ENCODE results near the gene LRFN2. TPM values are rescaled to one million over a fixed set of nuclear protein-coding genes. Genes with fewer than 3 reads are reported as not detected.

LRFN2 gene
- total RNA-seq, 3 donors from 2014 or later (not counting 1 experiment from before 2014, with no cell fraction given) = 3.0 to 3.6 (median 3.5) TPM

GRCh38 chr6:40568062-40568708 is 19.0 kb downstream of the LRFN2 start:
- H3K27me3 ChIP-seq (ENCODE audit: control insufficient read depth, insufficient read depth, low read length) = no peaks in the 10 kb centered on the region
- no peaks in the 10 kb centered on the region for H3K27me3 Mint-ChIP-seq (ENCODE audit: low read depth in 2 of 2)
- ATAC-seq (no peak), DNase-seq (no peak)
- no peaks in the 10 kb centered on the region for H3K36me3 Mint-ChIP-seq
- peaks cover 18 to 35% of the 10 kb centered on the region in 2 donors for H3K4me1 Mint-ChIP-seq
- H3K36me3 ChIP-seq (ENCODE audit: control insufficient read depth, insufficient read depth, low read length) = no peaks in the 10 kb centered on the region
- H3K4me3 Mint-ChIP-seq = no peak overlapping the region
- H3K27ac Mint-ChIP-seq = no peak overlapping the region
- no peak overlapping the region for H3K27ac ChIP-seq (ENCODE audit: low read length)
- TF ChIP-seq CTCF (IDR thresholded peaks at IDR 0.05) = no peak
- no peak overlapping the region for H3K4me3 ChIP-seq (ENCODE audit: low read length)
- H3K9me3 Mint-ChIP-seq = no peaks in the 10 kb centered on the region
- 41% methylated on average over 6 of the region's 6 CpGs for WGBS (ENCODE audit: insufficient coverage)
- H3K9me3 ChIP-seq (ENCODE audit: control insufficient read depth, insufficient read depth, low read length) = no peaks in the 10 kb centered on the region
- intact Hi-C loops (cut with micrococcal nuclease) = no loop called here
- H3K4me1 ChIP-seq (ENCODE audit: control insufficient read depth, insufficient read depth, low read length) = no peaks in the 10 kb centered on the region

- peaks cover 6 to 29% of the 10 kb centered on the region in 2 donors for H3K4me1 Mint-ChIP-seq
- H3K27me3 Mint-ChIP-seq (ENCODE audit: low read depth in 2 of 2) = peaks cover 0 to 3% of the 10 kb centered on the region in 2 donors
- DNase-seq (no peak), ATAC-seq (no peak)
- Histone ChIP-seq H3K27ac (ENCODE audit: low read length) (no peak overlapping the region), H3K4me1 (ENCODE audit: control insufficient read depth, insufficient read depth, low read length) (no peaks in the 10 kb centered on the region), H3K4me3 (ENCODE audit: low read length) (no peak overlapping the region), H3K27me3 (ENCODE audit: control insufficient read depth, insufficient read depth, low read length) (no peaks in the 10 kb centered on the region), H3K36me3 (ENCODE audit: control insufficient read depth, insufficient read depth, low read length) (no peaks in the 10 kb centered on the region), H3K9me3 (ENCODE audit: control insufficient read depth, insufficient read depth, low read length) (no peaks in the 10 kb centered on the region)
- intact Hi-C loops (cut with micrococcal nuclease) = no loop called here
- no peaks in the 10 kb centered on the region for H3K36me3 Mint-ChIP-seq
- no peak overlapping the region for H3K4me3 Mint-ChIP-seq
- WGBS (ENCODE audit: insufficient coverage) = 91% methylated on average over 5 of the region's 5 CpGs
- no peak for TF ChIP-seq CTCF (IDR thresholded peaks at IDR 0.05)
- H3K9me3 Mint-ChIP-seq = no peaks in the 10 kb centered on the region
- H3K27ac Mint-ChIP-seq = no peak overlapping the region
Observed at GRCh38 chr6:40563111-40563510, 24.1 kb downstream of the LRFN2 start.

- no peaks in the 10 kb centered on the region for H3K4me1 ChIP-seq (ENCODE audit: control insufficient read depth, insufficient read depth, low read length)
- H3K4me3 ChIP-seq (ENCODE audit: low read length) = no peak overlapping the region
- no peak overlapping the region for H3K27ac ChIP-seq (ENCODE audit: low read length)
- ATAC-seq (no peak), DNase-seq (no peak)
- 92% methylated on average over 4 of the region's 4 CpGs for WGBS (ENCODE audit: insufficient coverage)
- intact Hi-C loops (cut with micrococcal nuclease) = no loop called here
- Mint-ChIP-seq H3K9me3 (no peaks in the 10 kb centered on the region), H3K4me3 (no peak overlapping the region), H3K4me1 (peaks cover 0 to 16% of the 10 kb centered on the region in 2 donors), H3K36me3 (no peaks in the 10 kb centered on the region), H3K27me3 (ENCODE audit: low read depth in 2 of 2) (peaks cover 0 to 3% of the 10 kb centered on the region in 2 donors), H3K27ac (no peak overlapping the region)
- H3K36me3 ChIP-seq (ENCODE audit: control insufficient read depth, insufficient read depth, low read length) = no peaks in the 10 kb centered on the region
- no peaks in the 10 kb centered on the region for H3K27me3 ChIP-seq (ENCODE audit: control insufficient read depth, insufficient read depth, low read length)
- H3K9me3 ChIP-seq (ENCODE audit: control insufficient read depth, insufficient read depth, low read length) = no peaks in the 10 kb centered on the region
- TF ChIP-seq CTCF (IDR thresholded peaks at IDR 0.05) = no peak
Observed at GRCh38 chr6:40559056-40559455, 28.1 kb downstream of the LRFN2 start.

GRCh38 chr6:40558102-40558501 is 29.1 kb downstream of the LRFN2 start:
- Mint-ChIP-seq H3K27me3 (ENCODE audit: low read depth in 2 of 2) (peaks cover 0 to 3% of the 10 kb centered on the region in 2 donors), H3K36me3 (no peaks in the 10 kb centered on the region), H3K9me3 (no peaks in the 10 kb centered on the region), H3K27ac (no peak overlapping the region), H3K4me3 (no peak overlapping the region), H3K4me1 (peaks cover 0 to 12% of the 10 kb centered on the region in 2 donors)
- intact Hi-C loops (cut with micrococcal nuclease) = no loop called here
- ATAC-seq = no peak
- Histone ChIP-seq H3K36me3 (ENCODE audit: control insufficient read depth, insufficient read depth, low read length) (no peaks in the 10 kb centered on the region), H3K4me3 (ENCODE audit: low read length) (no peak overlapping the region), H3K27me3 (ENCODE audit: control insufficient read depth, insufficient read depth, low read length) (no peaks in the 10 kb centered on the region), H3K27ac (ENCODE audit: low read length) (no peak overlapping the region), H3K4me1 (ENCODE audit: control insufficient read depth, insufficient read depth, low read length) (no peaks in the 10 kb centered on the region), H3K9me3 (ENCODE audit: control insufficient read depth, insufficient read depth, low read length) (no peaks in the 10 kb centered on the region)
- no peak for DNase-seq
- 71% methylated on average over 3 of the region's 3 CpGs for WGBS (ENCODE audit: insufficient coverage)
- no peak for TF ChIP-seq CTCF (IDR thresholded peaks at IDR 0.05)

Data from natural killer cell (primary cell).